GM18867 (cell line): ENCODE results near the gene CLINT1.
A peak's percentile ranks its signal among the peaks of the same experiment; 100 is the strongest.
"Not testable (repeated sequence)": the region's sequence is repeated elsewhere in the genome, so short reads cannot be mapped to it uniquely, and the experiment has no call there.

ENCODE experiments used
- ATAC-seq: cut with Tn5 transposase; IDR thresholded peaks from one replicate; pipeline ENCODE4 v1.9.1; 2021; ENCODE audit warnings: mild to moderate bottlenecking, moderate library complexity; ENCODE audit not compliant: unreplicated experiment

Gene CLINT1

GRCh38 chr5:157858527-157859226, at the start of gene CLINT1:
Gene CLINT1, minus strand, starts transcription at chr5:157859145. Its CDS starts 175 bp downstream, at chr5:157858970.
- peak; percentile 61 for ATAC-seq

GRCh38 chr5:157908459-157908858, 49.5 kb upstream of the CLINT1 start:
- ATAC-seq: no peak

- no peak for ATAC-seq
These were observed 48.5 kb upstream of the CLINT1 start for GRCh38 chr5:157907479-157907878.

DNA sequence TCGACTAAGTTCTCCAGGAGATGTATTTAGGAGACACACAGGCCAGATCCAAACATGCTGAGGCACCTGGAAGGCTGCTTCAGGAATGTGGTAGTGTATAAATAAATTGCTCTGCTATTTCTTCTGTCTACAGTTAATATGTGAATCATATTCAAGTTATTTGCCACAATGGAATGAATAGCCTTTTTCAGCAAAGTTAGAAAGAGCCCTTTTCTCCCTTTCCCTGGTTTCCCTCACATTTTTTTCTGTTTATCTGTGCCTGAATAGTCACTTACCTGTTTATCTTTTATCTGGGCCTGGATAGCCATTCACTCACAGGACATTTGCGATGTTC, 44.1 kb upstream of the CLINT1 start:
- ATAC-seq: no peak

DNA sequence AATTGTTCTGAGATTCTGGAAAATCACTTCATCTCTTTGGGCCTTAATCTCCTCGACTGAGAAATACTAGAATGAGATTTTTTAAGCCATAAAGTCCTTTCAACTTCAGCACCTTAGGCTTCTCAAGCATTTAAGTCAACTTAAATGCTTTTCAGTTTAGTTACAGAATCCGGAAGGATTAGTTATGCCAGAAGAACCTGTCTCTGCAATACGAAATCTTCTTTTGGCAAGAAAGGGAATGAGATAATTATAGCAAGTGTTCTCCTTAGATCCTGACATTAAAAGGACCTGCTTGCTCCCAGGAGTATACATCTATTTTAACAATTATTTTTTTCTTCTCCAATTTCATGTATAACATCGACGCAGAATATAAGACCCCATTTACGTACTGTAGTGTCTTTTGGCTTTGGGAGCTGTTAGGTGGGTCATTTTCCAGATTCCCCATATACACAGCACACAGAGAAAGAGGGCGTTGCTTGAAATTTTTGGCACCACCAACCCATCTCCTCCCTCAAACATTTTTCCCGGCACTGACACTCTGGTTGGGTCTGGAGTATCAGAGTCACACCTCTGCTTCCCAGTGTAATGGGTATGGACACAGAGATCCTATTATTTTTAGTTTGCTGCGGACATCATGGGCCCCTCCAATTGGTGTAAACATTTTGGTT, 43.6 kb upstream of the CLINT1 start:
- no peak for ATAC-seq

GRCh38 chr5:157900644-157901043, 41.7 kb upstream of the CLINT1 start:
- ATAC-seq: no peak

DNA sequence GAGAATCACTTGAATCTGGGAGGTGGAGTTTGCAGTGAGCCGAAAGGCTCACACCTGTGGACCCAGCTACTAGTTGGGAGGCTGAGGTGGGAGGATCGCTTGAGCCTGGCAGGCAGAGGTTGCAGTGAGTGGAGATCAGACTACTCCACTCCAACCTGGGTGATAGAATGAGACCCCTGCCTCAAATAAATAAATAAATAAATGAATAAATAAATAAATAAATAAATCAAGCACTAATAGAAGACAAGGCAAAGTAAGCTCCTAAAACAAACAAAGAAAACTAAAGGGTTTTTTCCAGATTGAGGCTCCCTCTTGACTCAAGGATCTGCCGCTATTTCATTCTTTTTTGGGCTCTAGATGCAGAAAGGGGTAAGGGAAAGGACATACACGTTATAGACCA, 34.7 kb upstream of the CLINT1 start:
- ATAC-seq: no peak

- ATAC-seq: no peak
These were observed 34.0 kb upstream of the CLINT1 start for GRCh38 chr5:157892974-157893373.

GRCh38 chr5:157890836-157891597, 32.1 kb upstream of the CLINT1 start:
- no peak for ATAC-seq

- ATAC-seq: no peak
These were observed 30.0 kb upstream of the CLINT1 start for GRCh38 chr5:157888814-157889532.

DNA sequence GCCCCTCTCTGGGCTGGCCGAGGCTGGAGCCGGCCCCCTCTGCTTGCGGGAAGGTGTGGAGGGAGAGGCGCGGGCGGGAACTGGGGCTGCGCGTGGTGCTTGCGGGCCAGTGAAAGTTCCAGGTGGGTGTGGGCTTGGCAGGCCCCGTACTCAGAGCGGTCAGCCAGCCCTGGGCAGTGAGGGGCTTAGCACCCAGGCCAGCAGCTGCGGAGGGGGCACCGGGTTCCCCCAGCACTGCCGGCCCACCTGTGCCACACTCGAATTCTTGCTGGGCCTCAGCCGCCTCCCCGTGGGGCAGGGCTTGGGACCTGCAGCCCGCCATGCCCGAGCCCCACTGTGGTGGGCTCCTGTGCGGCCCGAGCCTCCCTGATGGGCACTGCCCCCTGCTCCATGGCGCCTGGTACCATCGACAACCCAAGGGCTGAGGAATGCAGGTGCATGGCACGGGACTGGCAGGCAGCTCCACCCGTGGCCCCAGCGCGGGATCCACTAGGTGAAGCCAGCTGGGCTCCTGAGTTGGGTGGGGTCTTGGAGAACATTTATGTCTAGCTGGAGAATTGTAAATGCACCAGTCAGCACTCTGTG, 27.9 kb upstream of the CLINT1 start:
- no peak for ATAC-seq

DNA sequence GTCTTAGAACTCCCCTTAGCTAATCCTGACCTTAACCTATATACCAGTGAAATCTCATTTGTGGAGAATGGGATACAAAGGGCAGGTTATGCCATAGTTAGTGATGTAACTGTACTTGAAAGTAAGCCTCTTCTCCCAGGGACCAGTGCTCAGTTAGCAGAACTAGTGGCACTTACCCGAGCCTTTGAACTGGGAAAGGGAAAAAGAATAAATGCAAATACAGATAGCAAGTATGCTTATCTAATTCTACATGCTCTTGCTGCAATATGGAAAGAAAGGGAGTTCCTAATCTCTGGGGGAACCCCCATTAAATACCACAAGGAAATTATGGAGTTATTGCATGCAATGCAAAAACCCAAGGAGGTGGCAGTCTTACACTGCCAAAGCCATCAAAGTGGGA, 26.1 kb upstream of the CLINT1 start:
- not testable (repeated sequence) for ATAC-seq

GRCh38 chr5:157881498-157881897, 22.6 kb upstream of the CLINT1 start:
- not testable (repeated sequence) for ATAC-seq

DNA sequence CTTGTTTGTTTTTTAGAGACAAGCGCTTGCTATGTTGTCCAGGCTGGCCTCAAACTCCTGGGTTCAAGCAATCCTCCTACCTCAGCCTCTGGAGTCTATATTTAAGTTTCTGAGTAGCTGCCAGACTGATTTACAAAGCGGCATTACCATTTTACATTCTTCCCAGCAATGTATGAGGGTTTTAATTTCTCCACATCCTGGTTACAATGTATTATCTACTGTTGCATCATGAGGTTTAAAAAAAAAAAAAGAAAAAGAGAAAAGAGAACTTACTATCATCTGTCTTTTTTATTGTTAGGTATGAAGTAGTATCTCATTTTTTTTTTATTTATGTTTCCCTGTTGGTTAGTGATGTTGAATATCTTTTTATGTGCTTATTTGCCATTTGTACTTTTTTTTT, 18.9 kb upstream of the CLINT1 start:
- no peak for ATAC-seq

DNA sequence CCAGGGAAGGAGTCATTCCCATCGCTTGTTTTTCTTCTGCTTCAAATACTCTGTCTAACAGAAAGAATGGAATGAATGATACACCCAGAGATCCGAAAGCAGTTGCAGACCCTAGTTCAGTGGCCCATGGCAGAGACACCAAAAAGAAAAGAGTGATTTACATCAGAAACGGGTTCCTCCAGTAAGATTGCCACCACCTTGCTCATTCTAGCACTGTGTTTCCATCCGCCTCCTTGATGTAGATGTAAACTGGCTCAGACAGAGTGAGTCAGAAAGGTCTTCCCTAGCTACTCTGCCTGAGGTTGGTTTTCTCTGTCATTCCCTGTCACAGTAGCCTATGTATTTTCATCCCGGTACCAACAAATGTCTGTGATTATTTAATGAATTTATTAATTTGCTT, 15.9 kb upstream of the CLINT1 start:
- ATAC-seq: no peak

DNA sequence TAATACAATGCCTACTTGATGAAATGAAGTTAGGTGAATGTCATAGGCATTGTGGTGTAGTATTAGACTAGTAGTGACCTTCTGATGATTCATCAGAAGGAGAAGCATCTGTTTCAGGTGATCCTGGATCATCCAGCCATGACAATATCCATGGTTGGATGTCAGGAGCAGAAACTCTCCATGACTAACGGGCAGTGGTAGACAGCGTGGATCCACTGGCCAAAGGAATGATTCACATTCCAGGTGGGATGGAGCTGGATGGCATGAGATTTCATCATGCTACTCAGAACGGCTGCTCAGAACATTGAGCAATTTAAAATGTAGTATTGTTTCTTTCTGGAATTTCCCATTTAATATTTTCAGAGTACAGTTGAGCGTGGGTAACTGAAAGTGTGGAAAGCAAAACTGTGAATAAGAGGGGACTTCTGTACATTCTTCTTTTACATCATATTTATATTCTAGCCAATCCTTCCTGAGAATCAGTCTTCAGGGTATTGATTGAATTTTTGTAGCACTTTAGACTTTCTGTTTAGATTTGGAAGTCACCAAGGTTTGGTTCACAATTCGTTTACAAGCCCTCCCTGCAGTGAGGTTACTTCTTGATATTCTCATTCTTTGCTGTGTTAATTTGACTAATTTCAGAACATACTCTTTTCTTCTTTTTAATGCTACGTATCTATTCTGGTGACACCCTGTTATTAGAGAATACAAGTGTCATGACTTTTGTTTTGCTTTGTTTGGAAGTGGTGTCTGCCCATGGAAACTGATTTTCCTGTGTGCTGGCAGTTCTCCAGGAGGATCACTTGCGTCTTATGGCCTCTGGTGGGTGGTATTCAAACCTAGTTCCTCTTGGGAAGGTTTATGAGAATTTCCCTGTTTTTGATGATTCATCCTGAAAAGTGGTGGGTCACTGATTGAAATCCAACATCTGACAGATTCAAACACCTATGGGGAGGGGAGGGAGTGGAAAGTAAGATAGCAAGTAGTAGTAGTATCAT, 12.2 kb upstream of the CLINT1 start:
- no peak for ATAC-seq

DNA sequence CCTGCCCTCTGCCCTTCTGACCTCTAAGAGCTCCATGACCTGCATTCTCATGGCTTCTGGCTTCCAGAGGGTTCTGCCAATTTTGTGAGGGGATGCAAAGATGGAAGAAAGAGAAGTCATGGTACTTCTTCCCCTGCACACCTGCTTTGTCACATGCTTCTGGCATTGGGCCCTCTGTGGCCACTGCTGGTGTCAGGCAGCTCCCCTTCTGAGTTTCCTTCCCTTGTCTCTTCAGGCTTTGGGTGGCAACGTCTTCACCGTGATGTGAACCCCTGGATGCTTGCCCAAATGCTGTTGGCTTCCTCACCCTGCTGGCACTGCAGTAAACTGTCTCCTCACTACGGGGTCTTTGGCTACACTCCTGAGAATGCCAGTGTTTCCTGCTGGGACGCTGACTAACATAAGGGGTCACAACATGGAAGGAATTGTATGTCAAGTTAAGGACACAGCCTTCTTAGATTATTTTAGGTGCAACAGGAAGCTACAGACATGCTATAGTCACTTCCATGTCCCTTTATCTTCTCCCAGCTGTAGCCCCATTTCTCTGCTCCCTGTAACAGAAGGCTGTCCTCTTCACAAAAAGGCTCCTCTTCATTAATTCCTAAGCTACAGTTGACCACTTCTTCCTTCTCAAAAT, 8.9 kb upstream of the CLINT1 start:
- no peak for ATAC-seq

- ATAC-seq: no peak
These were observed 7.6 kb upstream of the CLINT1 start for GRCh38 chr5:157866536-157866935.

DNA sequence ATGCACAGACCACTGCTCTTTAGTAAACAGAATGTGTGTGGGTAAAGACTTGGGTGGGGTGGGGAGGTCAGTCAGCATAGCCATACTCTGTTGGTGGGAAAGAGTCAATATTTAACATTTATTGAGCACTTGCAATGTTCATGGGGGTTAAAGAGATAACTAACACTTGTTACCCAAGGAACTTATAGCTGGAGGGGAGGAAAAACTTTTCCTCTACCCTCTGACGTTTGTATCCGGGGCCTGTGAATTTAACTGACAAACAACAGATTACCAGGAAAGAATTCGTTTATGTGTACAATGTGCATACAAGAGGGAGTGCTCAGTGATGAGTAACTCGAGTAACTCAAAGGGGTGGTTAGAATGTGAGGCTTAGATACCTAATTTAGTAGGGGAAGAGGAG, 6.8 kb upstream of the CLINT1 start:
- no peak for ATAC-seq
